ENCODE results near the gene PTP4A2.
A peak's percentile ranks its signal among the peaks of the same experiment; 100 is the strongest.

PTP4A2 gene

DNA sequence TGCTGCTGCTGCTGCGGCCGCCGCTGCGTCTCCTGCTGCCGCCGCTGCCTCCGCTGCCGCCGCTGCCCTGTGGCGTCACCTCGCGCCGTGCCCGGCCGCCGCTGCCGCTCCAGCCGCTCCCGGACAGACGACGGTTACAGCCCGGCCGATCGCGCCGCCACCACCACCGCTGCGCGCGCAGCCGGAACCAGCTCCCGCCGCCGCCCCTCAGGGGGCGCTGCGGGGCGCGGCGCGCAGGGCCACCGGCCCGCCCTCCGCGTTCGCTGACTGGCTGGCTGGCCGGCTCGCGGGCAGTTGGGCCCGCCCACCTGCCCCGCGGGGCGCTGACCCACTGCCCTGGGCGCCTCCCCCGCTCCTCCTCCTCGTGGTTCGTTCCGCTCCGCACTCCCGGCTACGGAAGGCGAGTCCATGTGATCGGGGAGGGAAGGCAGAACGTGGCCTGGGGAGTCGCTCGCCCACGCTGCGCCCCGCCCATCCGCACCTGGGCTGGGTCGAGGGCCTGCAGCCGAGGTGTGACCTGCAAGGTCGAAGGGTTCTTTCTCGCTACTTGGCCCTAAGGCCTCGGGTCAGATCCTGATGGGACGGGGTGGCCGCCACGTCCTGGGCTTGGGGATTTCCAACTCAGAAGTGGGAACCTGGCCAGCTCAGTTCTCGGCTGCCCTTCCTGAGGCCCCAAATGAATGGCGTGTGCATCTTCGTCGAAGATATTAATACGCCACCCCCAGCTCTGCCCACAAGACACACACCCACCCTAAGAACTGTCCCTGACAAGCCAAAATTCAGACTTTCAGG, at the start of gene PTP4A2:
TSS of gene PTP4A2 (minus strand) at position 185 of the 792 bp plus-strand sequence. CDS start 19,303 bp downstream, outside the sequence.
- DNase-seq (ENCODE audit: low read depth), result peak; percentile 77

DNA sequence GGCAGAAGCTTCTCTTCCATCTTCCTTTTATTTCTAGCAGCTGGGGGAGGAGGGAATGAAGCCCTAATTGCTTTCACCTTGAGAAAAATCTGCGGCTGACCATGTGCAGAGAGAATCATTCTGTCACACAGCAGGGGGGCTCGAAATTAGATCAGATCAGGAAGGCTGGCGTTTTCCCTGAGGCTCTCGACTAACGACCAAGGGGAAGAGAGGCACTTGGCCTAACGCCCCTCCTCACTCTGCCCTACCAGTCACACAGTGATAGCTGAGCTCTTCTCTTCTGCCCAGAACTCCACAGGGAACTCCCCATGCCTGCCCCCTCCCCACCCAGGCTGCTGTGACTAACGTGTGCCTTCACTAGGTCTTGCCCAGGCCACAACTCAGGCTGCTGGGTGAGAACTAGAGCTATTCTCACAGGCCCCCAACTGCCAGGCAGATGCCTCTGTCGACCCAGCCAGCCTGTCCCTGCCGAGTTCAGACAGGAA, 49.0 kb upstream of the PTP4A2 start:
- DNase-seq (ENCODE audit: low read depth), result no peak

DNA sequence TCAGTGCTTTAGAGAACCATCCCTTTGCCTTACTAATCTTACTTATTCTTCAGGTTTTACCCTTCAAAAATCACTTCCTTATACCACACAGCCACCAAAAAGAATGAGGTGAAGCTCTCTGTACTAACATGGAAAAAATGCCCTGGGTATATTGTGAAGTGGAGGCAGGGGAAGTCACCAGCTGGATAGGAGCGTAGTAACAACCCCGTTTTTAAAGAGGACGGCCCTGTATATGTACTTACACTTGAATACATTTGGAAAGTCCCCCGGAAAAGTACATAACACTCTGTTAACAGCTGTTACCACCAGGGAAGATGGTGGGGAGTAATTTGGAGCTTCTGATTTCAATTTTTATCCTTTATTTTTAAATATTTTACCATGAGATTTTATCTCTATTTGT, 47.3 kb upstream of the PTP4A2 start:
- no peak for DNase-seq (ENCODE audit: low read depth)

DNA sequence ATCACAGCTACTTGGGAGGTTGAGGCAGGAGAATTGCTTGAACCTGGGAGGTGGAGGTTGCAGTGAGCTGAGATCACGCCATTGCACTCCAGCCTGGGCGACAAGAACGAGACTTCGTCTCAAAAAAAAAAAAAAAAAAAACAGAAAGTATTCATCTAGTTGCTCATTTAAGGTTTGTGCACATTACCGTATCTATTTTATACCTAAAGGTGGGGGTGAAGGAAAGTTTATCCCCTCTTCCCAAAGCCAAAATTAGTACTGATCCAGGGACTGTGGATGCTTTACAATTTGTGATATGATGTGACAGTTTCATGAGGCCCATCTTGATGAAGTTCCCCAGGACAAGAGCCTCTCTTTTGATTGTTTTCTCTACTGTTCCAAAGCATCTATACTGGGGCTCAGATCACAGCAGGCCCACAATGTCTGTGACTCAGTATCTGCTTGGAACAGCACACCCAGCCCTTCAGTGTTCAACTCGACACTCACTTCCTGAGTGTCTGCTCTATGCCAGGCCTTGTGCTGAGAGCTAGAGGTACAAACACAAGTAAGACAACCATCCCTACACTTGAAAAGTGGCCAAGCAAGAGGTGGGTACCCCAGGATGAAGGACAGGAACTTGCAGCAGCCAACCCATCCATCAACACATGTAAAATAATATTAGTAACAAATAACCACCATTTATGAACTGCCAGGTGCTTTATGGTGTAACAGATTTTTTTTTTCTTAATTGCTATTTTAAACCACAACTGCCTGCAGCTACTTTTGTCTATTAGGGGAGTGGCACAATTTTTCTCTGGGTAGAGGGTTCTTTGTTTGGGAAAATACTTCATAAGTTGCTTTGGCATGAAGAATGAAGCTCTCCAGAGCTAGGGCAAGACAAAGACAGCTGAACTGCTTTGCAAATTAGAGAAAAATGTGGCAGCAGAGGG, 46.5 kb upstream of the PTP4A2 start:
- no peak for DNase-seq (ENCODE audit: low read depth)

DNA sequence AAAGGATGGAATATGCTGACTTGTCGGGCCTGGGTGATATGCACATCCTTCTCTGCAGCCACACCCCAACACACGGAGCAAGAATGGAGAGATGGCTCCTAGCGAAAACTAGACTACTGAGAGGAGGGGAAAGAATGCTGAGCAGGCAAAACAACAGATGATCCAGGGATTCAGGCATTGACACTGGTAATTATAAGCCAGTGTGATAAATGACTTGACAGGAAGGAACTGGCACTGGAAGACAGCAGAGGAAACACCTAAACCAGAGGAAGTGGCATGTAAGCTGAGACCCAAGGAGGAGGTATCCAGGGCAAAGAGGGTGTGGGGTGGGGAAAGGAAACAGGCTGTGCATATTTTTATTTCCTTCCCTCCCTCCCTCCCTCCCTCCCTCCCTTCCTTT, 43.8 kb upstream of the PTP4A2 start:
- no peak for DNase-seq (ENCODE audit: low read depth)

DNA sequence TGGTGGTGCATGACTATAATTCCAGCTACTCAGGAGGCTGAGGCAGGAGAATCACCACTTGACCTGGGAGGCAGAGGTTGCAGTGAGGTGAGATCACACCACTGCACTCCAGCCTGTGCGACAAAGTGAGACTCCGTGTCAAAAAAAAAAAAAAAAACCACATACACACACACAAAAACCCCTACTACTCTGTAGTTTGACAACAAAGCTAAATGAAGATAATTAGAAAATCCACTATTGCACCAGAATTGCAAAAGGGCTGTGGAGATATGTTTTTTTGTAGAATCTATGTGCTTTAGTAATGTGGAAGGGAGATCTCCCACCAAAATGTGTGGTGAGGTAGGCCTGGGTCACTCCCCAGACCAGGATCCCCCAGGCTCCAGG, 43.3 kb upstream of the PTP4A2 start:
- no peak for DNase-seq (ENCODE audit: low read depth)

DNA sequence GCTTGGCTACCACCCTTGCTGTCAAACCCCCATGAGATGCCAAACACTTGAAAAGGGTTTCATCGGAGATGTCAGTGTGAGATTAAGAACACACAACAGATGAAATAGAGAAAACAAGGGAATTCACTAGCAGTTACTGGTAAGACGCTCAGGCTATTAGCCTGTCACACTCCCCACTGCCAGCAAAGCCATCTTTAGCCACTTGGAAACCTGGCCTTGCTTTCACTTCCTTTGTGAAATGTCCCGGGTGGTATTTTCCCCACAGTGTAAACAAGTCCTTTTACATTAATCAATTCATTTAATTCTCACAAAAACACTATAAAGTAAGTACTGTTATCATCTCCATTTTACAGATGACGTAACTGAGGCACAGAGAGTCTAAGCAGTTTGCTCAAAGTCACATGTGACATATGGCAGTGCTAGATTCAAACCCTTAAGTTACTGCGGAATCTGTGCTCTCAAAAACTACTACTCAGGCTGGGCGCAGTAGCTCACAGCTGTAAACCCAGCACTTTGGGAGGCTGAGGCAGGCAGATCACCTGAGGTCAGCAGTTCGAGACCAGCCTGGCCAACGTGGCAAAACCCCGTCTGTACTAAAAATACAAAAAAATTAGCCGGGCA, 42.8 kb upstream of the PTP4A2 start:
- no peak for DNase-seq (ENCODE audit: low read depth)

DNA sequence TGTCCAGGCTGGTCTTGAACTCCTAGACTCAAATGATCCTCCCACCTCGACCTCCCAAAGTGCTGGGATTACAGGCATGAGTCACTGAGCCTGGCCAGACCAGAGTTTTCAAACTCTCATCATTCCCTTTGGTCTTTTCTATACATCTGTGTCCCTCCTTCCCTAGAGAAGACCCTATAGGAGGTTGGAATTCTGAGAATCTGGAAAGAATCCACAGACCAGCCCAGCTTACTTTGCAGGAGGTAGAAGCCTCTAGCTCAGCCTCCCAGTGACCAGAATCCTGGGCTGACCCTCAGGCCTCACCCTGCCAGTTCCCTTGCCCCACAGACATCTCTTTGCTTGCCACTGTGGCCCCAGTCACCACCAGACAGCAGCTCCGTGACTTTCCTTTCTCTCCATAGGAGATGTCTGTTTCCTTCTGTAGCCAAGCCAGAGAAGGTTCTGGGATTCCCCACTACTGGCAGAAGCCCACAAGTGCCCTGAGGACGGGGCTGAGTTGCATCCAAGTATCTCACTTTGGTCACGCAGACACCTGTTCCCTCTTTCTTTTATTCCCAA, 40.8 kb upstream of the PTP4A2 start:
- DNase-seq (ENCODE audit: low read depth), result no peak

DNA sequence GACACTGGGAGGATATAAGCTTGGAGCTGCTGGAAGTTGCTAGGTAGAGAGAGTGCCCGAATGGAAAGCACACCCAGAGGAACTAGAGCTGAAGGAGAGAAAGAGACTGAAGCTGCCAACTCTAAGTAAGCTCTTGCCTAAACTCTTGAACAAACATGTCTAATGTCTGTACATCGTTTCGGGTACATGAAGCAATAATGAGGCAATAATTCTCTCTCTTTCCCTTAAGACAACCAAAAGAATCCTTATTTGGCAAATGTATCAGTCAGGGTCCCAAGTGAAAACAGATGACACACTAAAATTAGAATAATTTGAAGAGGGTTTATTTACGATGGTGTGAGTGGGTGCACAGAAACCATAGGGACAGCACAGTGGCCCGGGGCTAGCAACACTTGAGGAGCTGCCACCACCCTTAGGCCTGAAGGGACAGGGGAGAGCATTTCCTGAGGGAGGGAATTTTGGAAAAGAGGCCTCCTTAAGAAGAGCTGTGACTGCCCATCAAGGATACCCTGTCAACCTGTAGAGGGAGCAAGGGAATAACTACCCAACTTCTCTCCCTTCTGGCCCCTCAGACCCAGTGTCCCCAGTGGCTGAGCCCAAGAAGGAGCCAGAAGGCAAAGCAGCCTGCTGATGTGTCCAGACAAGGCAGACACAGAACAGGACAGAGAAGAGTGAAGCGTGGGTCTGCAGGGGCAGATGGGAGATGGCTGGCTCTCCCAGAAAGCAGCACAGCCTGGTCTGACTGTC, 39.4 kb upstream of the PTP4A2 start:
- no peak for DNase-seq (ENCODE audit: low read depth)

DNA sequence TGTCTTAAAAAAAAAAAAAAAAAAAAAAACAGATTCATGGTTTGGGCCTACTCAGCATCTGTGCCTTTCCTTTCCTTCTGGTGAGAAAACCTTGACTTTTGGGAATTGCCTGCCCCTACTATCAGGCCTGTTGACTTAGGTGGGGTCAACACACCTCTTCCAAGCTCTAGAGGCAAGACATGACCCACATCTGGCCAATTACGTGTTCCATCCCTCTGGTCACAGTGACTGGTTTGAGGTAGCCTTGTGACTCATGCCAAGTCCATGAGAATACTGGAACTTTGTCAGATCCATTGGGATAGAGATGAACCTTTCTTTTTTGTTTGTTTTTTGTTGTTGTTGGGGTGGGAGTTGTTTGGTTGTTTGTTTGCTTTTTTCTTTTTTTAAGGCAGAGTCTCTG, 38.2 kb upstream of the PTP4A2 start:
- no peak for DNase-seq (ENCODE audit: low read depth)

DNA sequence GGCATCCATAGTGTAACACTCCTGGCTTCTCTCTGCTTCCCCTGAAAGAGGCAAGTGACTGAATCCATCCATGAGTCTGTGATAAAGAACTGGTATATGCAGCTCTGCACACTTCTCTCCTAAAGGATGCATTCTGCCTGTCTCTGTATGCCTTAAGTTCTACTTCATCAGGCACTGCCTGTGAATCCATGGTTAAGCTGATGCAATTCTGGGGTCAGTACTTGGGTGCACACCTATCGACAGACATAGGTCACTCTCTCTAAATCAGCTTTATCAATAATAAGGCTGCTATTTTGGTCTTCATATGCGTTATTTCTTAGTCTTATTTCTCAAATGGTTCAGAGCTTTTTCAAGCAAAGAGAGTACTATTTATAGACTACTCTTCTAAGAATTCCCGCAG, 32.7 kb upstream of the PTP4A2 start:
- DNase-seq (ENCODE audit: low read depth), result no peak

DNA sequence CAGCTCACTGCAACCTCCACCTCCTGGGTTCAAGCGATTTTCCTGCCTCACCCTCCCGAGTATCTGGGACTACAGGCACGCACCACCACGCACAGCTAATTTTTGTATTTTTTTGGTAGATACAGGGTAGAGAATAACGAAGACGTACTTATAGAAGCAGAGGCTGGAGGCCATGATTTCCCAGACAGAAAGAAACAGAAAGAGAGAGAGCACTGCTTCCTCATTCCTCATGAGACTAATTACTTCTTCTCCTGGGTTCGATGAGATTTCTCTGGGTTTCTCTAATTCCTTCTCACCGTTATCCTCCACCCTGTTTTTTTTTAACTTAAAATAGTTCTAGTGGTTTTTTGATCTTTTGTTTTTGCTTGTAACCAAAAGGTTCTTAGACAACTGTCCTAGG, 23.4 kb upstream of the PTP4A2 start:
- no peak for DNase-seq (ENCODE audit: low read depth)

DNA sequence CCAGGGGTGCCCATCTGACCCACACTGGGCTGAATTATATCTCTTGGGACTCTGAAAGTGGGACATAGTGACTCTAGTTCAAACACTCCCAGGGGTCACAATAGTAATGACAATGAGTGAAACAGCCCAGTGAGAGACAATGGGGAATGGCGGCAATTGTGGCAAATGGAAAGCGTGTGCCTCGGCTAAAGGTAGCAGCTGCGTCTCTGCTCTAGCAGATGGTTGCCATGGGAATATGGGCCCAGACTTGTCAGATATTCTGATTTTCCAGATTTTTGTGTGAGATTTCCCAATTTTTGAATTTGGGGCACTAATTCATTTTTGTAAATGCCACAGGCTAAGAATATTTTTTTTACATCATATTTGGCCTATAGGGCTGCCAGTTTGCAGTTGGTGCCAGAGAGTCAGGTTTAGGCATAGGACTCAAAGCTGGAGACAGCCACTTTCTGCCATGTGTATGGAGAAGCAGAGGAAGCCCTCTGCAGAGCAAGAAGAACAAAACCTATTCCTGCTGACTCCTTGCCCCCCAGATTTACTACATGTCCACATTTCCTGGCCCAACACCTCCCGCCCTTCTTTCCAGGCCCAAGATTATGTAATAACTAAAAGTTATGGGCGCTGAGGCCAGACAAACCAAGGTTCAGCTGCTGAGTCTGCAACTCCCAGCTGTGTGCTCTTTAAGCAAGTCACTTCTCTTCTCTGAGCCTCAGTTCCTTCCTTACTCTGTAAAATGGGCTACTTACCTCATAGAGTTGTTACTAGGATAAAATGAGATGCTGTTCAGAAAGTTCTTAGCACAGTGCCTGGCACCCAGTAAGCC, 21.6 kb upstream of the PTP4A2 start:
- DNase-seq (ENCODE audit: low read depth), result no peak

DNA sequence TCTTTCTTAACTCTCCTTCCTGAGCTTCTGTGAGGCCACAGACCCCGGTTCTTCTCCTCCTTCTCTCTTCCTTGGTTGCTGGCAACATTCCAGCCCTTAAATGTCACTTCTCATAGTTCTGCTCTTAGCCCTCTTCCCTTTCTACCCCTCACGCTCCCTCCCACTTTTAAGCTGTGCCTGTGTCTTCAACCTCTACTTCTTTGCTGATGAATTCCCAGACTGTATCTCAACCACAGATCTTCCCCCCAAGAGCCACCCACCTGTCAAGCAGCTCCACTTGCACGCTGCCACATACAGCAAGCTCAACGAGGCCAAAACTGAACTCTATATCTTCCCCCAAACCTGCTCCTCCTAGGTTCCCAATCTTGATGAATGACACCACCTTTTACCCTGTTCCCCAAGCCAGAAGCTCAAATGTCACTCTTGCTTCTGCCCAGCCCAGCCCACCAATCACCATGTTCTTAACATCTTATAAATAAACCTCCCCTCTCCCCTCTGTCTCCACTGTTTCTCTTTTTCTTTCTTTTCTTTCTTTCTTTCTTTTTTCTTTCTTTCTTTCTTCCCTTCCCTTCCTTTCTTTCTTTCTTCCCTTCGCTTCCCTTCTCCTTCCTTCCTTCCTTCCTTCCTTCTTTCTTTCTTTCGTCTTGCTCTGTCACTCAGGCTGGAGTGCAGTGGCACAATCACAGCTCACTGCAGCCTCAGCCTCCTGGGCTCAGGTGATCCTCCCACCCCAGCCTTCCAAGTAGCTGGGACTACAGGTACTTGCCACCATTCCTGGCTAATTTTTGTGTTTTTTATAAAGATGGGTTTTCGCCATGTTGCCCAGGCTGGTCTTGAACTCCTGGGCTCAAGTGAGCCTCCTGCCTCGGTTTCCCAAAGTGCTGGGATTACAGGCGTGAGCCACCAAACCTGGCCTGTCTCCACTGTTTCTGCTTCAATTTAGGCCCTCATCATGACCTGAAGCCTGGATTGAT, 19.8 kb upstream of the PTP4A2 start:
- peak; percentile 22 for DNase-seq (ENCODE audit: low read depth)

DNA sequence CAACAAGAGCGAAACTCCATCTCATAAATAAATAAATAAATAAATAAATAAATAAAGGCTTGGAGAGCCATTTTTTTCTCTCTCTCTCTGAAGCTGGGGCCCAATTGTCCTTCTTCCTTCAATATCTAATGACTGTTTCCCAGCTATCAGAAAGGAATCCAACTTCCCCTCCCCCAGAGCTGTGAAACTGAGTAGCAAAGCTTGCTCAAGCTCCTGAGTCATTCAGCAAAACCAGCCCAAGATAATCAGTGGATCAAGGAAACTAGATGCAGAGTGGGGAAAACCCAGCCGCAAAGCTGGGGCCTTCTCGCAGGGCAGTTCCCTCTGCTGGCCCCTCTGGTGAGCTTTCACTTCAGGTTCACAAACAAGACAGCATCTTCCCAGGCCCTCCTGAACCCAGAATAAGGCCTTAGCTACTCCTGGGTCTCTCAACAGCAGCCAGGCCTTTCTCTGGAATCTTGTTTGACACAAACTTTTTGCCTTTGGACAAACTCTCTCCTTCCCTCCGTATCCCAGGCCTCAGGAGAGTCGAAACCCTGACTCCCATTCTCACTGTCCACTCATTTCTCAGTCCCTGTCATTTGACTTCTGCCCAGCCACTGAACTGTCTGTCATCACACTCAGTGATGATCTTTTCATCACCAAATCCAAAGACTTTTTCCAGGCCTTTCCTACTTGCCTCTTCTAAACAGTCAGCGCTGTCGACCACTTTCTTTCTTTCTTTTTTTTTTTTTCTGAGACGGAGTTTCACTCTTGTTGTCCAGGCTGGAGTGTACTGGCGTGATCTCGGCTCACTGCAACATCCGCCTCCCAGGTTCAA, 18.0 kb upstream of the PTP4A2 start:
- peak; percentile 60 for DNase-seq (ENCODE audit: low read depth)

DNA sequence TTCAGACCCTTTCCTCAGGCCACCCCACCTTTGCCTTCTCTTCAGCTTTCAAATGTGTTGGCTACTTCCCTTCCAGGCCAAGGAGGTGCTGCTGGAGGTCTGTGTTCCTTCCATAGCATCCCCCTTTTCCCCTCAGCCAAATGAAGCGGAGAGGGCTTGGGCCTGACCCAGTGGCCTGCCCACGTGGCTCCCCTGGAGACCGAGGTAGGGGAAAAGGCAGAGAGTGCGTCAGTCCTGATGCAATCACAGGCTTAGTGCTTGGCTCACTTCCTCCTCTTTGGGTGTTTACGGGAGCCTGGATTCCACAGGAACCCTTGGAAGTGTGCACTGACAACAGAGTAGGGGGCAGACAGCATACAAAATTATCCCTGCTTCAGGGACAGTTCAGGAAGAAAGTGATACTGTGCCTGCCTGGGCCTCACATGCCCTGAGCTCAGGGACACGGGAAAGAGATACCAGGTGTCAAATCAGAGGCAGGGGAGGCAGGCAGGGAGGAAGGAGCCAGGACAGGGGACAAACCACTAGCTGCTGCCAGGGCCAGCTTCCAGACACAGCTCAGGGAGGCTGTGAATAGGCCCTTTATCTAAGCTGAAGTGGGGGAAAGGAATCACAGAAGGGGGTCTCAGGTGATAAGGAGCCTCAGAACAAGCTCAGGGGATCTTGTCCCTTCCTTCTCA, 16.6 kb upstream of the PTP4A2 start:
- DNase-seq (ENCODE audit: low read depth), result no peak

DNA sequence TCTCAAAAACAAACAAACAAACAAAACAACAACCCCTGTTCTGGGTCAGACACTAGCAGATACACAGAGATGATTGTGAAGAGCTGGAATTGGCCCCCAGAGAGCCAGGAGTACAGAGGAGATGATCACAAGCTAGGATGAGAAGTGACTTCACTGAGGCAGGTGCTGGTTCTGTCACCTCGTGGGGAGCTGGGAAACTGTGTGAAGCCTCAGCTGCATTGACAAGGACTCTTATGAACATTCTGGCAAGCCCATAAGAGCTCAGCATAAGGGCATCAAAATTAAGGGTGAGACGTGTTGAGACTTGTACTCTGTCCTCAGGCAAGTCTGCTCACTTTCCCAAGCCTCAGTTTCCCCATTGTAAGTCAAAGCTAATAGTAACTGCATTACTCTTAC, 14.7 kb upstream of the PTP4A2 start:
- DNase-seq (ENCODE audit: low read depth), result no peak

DNA sequence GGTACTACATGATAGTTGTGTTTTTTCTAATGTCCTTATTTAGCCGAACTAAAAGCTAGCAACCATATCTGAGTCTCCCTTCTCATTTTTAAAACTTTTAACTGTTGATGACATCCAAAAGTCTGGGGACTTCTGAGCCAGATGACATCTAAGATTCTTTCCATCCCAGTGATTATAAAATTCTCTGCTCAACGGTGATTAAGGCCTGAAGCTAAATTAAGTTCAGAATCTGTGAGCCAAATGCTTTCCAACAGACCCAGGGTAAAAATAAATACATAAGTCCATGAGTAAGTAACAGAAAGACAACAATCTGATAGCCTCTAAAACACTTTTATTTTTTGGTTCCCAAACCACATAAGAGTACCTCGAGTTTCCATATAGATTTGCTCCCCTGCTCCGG, 13.1 kb upstream of the PTP4A2 start:
- no peak for DNase-seq (ENCODE audit: low read depth)
